Smooth muscle cell (in vitro differentiated cells): ENCODE results near the gene CCM2L. TPM values are rescaled to one million over a fixed set of nuclear protein-coding genes. Genes with fewer than 3 reads are reported as not detected.

Source experiments
- DNase-seq: peaks from one replicate; lab custom pipeline; 2025; ENCODE audit not compliant: unreplicated experiment; lab: John Stamatoyannopoulos, UW
- H2AFZ ChIP-seq: fragments of 200-600 bp; sonication (generic); 2 replicates; pipeline ENCODE4 v1.6.0; 2016; ENCODE audit warnings: antibody characterized with exemption, low read depth, mild to moderate bottlenecking
- H3F3A ChIP-seq: fragments of 200-600 bp; sonication (generic); 2 replicates; pipeline ENCODE4 v1.6.0; 2017; ENCODE audit warnings: antibody characterized with exemption, low read depth
- H3K27ac ChIP-seq: fragments of 200-600 bp; sonication (generic); 2 replicates; pipeline ENCODE4 v1.5.1; 2016; ENCODE audit warnings: low read depth, mild to moderate bottlenecking
- H3K27me3 ChIP-seq: fragments of 200-600 bp; sonication (generic); 2 replicates; pipeline ENCODE4 v1.6.1; 2016; ENCODE audit warnings: low read depth, mild to moderate bottlenecking
- H3K36me3 ChIP-seq: fragments of 200-600 bp; sonication (generic); 2 replicates; pipeline ENCODE4 v1.5.1; 2016; ENCODE audit warnings: low read depth
- H3K4me1 ChIP-seq: fragments of 200-600 bp; sonication (generic); 2 replicates; pipeline ENCODE4 v1.5.1; 2016; ENCODE audit warnings: low read depth
- H3K4me2 ChIP-seq: fragments of 200-600 bp; sonication (generic); 2 replicates; pipeline ENCODE4 v1.6.0; 2016; ENCODE audit warnings: mild to moderate bottlenecking
- H3K4me3 ChIP-seq: fragments of 200-600 bp; sonication (generic); 2 replicates; pipeline ENCODE4 v1.5.1; 2016; ENCODE audit warnings: mild to moderate bottlenecking
- H3K79me2 ChIP-seq: fragments of 200-600 bp; sonication (generic); 2 replicates; pipeline ENCODE4 v1.6.0; 2016; ENCODE audit warnings: low read depth, mild to moderate bottlenecking
- H3K9ac ChIP-seq: fragments of 200-600 bp; sonication (generic); 2 replicates; pipeline ENCODE4 v1.6.0; 2016; ENCODE audit warnings: low read depth
- H3K9me3 ChIP-seq: fragments of 200-600 bp; sonication (generic); replicated peaks from 2 replicates; pipeline ENCODE4 v1.5.1; 2016; ENCODE audit warnings: low read depth
- H4K20me1 ChIP-seq: fragments of 200-600 bp; sonication (generic); 2 replicates; pipeline ENCODE4 v1.6.0; 2016; ENCODE audit warnings: low read depth
- WGBS: methylation state at CpG from one replicate; pipeline ENCODE4 v1.1.7; 2016; ENCODE audit warnings: low lambda C conversion rate; 5-methylcytosine and 5-hydroxymethylcytosine counted together
- polyA plus RNA-seq: library from polyadenylated mRNA; unstranded; fragments of >200 nt; fragmentation: Nextera tagmentation; extraction: Ambion mirVana; gene quantifications from 2 replicates; pipeline ENCODE4 v1.2.1, GENCODE V29; 2016
- total RNA-seq: library from RNA; depleted of rRNA; stranded (reverse); fragments of >200 nt; gene quantifications from 2 replicates; pipeline ENCODE4 v1.2.3, GENCODE V29; 2014
- TF ChIP-seq, protein P1 (sequence below): fragments of 200-600 bp; sonication (generic); IDR thresholded peaks from 2 replicates; pipeline ENCODE4 v1.5.1; 2017; ENCODE audit warnings: borderline replicate concordance, mild to moderate bottlenecking, antibody characterized with exemption; ENCODE audit not compliant: insufficient read depth, poor library complexity, severe bottlenecking

Gene CCM2L
- total and polyA plus RNA-seq, 2 experiments from 2014 or later, result 0.27 TPM; not detected in 1

- H4K20me1 ChIP-seq, result no peaks in the 10 kb centered on the region
- no peak overlapping the region for H3K9ac ChIP-seq
Measured at GRCh38 chr20:32010666-32011065, 428 bp downstream of the CCM2L start.

GRCh38 chr20:32012159-32012688, 2.0 kb downstream of the CCM2L start:
- H3K4me1 ChIP-seq, result no peaks in the 10 kb centered on the region
- H3K4me2 ChIP-seq, result no peak overlapping the region
- H3F3A ChIP-seq, result peaks cover 3% of the 10 kb centered on the region
- no peaks in the 10 kb centered on the region for H3K79me2 ChIP-seq
- 74% methylated on average over 5 of the region's 5 CpGs for whole genome bisulfite sequencing
- no peak overlapping the region for H3K27ac ChIP-seq
- no peak overlapping the region for H3K9ac ChIP-seq
- no peaks in the 10 kb centered on the region for H3K36me3 ChIP-seq
- peaks cover 31% of the 10 kb centered on the region for H3K27me3 ChIP-seq
- H4K20me1 ChIP-seq, result no peaks in the 10 kb centered on the region
- H3K4me3 ChIP-seq, result no peak overlapping the region
- TF ChIP-seq, protein P1, sequence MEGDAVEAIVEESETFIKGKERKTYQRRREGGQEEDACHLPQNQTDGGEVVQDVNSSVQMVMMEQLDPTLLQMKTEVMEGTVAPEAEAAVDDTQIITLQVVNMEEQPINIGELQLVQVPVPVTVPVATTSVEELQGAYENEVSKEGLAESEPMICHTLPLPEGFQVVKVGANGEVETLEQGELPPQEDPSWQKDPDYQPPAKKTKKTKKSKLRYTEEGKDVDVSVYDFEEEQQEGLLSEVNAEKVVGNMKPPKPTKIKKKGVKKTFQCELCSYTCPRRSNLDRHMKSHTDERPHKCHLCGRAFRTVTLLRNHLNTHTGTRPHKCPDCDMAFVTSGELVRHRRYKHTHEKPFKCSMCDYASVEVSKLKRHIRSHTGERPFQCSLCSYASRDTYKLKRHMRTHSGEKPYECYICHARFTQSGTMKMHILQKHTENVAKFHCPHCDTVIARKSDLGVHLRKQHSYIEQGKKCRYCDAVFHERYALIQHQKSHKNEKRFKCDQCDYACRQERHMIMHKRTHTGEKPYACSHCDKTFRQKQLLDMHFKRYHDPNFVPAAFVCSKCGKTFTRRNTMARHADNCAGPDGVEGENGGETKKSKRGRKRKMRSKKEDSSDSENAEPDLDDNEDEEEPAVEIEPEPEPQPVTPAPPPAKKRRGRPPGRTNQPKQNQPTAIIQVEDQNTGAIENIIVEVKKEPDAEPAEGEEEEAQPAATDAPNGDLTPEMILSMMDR, result no peak
- no peak overlapping the region for H2AFZ ChIP-seq
- DNase-seq, result no peak
- H3K9me3 ChIP-seq, result no peaks in the 10 kb centered on the region

More at GRCh38 chr20:32010666-32011065, 428 bp downstream of the CCM2L start:
- H3K79me2 ChIP-seq, result no peaks in the 10 kb centered on the region
- TF ChIP-seq, protein P1, result no peak
- H3K27me3 ChIP-seq, result peaks cover 17% of the 10 kb centered on the region
- H3K27ac ChIP-seq, result no peak overlapping the region
- H3K4me1 ChIP-seq, result no peaks in the 10 kb centered on the region
- H3F3A ChIP-seq, result no peaks in the 10 kb centered on the region
- H3K4me2 ChIP-seq, result no peak overlapping the region
- no peak overlapping the region for H2AFZ ChIP-seq
- DNase-seq, result no peak
- H3K36me3 ChIP-seq, result no peaks in the 10 kb centered on the region
- H3K9me3 ChIP-seq, result no peaks in the 10 kb centered on the region
- WGBS, result 43% methylated on average over 8 of the region's 8 CpGs
- no peak overlapping the region for H3K4me3 ChIP-seq

GRCh38 chr20:32013326-32013725, 3.1 kb downstream of the CCM2L start:
- Histone ChIP-seq H3K4me3 (no peak overlapping the region), H3K4me2 (no peak overlapping the region), H3K27ac (no peak overlapping the region), H3K9ac (no peak overlapping the region), H3K4me1 (no peaks in the 10 kb centered on the region), H3K9me3 (no peaks in the 10 kb centered on the region), H2AFZ (no peak overlapping the region), H3K27me3 (peaks cover 40% of the 10 kb centered on the region), H3K36me3 (no peaks in the 10 kb centered on the region), H3K79me2 (no peaks in the 10 kb centered on the region), H4K20me1 (no peaks in the 10 kb centered on the region), H3F3A (peaks cover 8% of the 10 kb centered on the region)
- no peak for DNase-seq
- TF ChIP-seq, protein P1, result no peak
- WGBS, result 91% methylated on average over 7 of the region's 7 CpGs

DNA sequence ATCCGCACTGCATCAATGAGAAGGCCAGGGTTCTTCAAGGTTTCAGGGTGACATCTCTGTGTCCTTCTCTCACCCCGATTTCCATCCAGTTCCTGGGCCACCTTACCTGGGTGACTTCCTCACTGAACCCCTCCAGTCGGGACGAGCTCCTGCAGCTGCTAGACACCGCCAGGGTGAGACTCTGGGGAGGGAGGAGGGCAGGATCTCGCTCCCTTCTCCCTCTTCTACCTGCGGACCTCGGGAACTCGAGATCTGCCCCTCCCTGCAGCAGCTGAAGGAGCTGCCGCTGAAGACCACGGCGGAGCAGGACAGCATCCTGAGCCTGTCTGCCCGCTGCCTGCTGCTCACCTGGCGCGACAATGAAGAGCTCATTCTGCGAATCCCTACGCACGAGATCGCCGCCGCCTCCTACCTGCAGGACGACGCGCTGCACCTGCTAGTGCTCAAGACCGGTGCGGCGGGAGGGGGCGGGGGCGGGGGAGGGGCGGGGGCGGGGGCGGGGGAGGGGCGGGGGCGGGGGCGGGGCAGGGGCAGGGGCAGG, 7.5 kb downstream of the CCM2L start:
- TF ChIP-seq, protein P1, result peak; percentile 21
- WGBS, result 3% methylated on average over 35 of the region's 35 CpGs

More for the DNA sequence above, 7.5 kb downstream of the CCM2L start:
- H3K4me1 ChIP-seq, result peaks cover 4% of the 10 kb centered on the region
- no peak overlapping the region for H3K4me2 ChIP-seq
- no peak overlapping the region for H2AFZ ChIP-seq
- no peaks in the 10 kb centered on the region for H3K36me3 ChIP-seq
- H3K27ac ChIP-seq, result no peak overlapping the region
- no peak for DNase-seq
- no peak overlapping the region for H3K9ac ChIP-seq
- H3K9me3 ChIP-seq, result no peaks in the 10 kb centered on the region
- H4K20me1 ChIP-seq, result no peaks in the 10 kb centered on the region
- H3K4me3 ChIP-seq, result no peak overlapping the region
- H3K79me2 ChIP-seq, result no peaks in the 10 kb centered on the region
- peaks cover 50% of the 10 kb centered on the region for H3K27me3 ChIP-seq
- peaks cover 8% of the 10 kb centered on the region for H3F3A ChIP-seq
